ACHN (cell line): Measurements from ENCODE around the gene HMMR.
"Not testable (repeated sequence)": the region's sequence is repeated elsewhere in the genome, so short reads cannot be mapped to it uniquely, and the experiment has no call there.

Experiments
- DNase-seq: peaks from one replicate; pipeline ENCODE4 v3.0.0-alpha.2; 2015
- in situ Hi-C: cut with HindIII; loops from 2 replicates; pipeline ENCODE4 v1.10.0; 2017; ENCODE audit warnings: low sequenced_read_pairs, low pct_ligation_motif_present, low pct_unique_long_range_greater_than_20kb

Gene HMMR

GRCh38 chr5:163455406-163455805, 5.0 kb upstream of the HMMR start:
- in situ Hi-C loops, DNase-seq: not testable (repeated sequence)

- in situ Hi-C loops, result no loop called here
- no peak for DNase-seq
Observed at GRCh38 chr5:163456029-163456589, 4.3 kb upstream of the HMMR start.

- no peak for DNase-seq
- in situ Hi-C loops, result no loop called here
Observed at GRCh38 chr5:163456840-163457239, 3.6 kb upstream of the HMMR start.

DNA sequence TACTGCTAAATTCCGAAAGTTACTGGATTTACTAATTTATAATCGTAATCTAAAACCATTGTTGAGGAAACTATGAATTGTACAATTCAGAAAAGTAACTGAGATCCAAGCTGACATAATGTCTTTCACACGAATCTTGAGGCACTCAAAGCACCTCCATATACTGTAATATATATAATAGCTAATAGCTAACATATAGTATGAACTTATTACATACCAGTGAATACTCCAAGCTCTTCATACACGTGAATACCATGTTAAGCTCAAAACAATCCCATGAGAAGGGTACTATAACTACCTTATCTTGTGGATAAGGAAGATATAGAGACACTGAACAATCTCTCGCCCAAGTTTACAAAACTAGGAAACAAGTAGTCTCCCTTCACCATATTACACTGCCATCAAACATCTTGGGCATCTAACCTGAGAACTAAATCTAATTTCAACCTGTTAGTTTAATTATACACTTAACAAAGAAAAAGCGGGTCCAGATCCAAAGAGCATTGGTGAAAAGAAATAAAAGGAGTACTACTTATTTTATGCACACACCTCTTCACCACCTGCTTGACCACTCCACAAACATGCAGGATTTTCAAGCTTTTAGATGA, 1.6 kb upstream of the HMMR start:
- in situ Hi-C loops, result no loop called here
- no peak for DNase-seq

DNA sequence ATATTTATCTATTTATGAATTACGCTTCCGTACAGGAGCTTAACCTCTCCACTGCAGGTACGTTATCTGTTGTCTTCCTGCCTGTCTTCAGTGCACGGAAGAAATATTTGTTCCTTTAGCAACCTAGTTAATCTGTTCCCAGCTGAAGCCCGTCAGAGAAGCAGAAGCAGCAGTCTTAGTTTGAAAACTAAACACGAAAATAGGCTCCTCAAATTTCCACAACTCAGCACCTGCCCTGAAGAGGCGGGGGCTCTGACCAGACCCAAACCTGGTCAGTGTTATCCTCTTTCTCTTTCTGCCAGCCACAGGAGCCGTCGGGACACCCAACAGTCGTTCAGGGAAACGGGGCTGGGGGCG, 992 bp upstream of the HMMR start:
- DNase-seq, result peak; percentile 33

DNA sequence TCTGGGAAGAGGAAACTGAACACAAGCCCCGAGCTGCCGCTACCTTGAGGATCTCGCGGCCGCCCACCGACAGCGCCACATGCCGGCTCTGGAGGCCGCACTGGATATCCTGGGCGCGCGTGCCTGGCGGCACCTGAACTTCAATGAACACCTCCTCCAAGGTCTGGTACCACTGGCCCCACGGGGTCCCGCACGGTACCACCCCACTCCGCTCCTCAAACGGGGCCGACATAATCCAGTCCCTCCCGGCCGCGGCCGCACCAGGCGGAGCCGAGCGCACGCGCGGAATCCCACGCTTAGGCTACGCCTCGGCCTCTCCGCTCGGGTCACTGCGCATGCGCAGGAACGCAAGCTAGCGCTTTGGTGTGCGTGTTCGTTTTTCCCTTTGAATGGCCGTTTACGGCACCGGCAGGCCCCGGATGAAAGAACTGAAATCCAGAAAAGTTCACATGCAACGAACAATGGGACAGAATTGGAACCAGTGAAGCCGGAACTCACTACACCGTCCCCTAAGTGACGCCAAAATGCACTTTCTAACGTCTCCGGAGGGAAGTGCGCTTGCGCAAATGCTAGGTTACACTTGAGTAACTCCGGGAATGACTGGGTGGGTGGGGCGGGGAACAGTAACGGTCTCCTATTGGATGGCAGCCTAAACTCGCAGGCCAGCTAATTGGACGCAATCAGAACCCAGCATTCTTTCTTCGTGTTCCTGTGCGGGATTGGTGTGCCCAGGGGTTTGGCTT, 442 bp upstream of the HMMR start, which contains the start of gene NUDCD2:
Gene NUDCD2, minus strand, starts transcription at position 284 of the 743 bp plus-strand sequence. Its CDS starts 52 bp downstream, at position 232.
- peak; percentile 97 for DNase-seq
- in situ Hi-C loops, result no loop called here

More for the DNA sequence above, 992 bp upstream of the HMMR start:
- in situ Hi-C loops, result no loop called here

- no peak for DNase-seq
- in situ Hi-C loops, result no loop called here
Observed at GRCh38 chr5:163463063-163463435, 2.6 kb downstream of the HMMR start.

GRCh38 chr5:163467682-163468081, 7.2 kb downstream of the HMMR start:
- in situ Hi-C loops, result no loop called here

DNA sequence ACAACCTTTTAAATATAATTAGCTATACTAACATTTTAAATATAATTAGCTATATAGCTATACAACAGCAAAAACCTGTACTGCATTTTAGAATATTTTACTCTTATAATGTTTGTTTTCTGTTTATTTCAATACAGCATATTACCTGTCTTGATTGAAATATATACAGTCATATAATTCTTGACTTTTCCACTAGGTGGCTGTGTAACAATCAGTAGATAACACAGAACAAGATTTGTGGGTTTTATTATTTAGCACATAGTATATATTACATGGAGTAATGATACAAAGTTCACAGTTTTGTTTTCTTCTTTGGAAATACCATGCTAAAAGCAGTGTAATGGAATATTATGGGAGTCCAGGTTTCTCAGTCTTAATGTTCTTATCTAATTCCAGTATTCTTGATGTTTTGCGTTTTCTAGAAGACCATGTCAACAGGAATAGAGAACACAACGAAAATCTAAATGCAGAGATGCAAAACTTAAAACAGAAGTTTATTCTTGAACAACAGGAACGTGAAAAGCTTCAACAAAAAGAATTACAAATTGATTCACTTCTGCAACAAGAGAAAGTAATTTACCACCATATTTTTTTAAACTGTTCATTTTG, 13.3 kb downstream of the HMMR start:
- peak; percentile 50 for DNase-seq
- in situ Hi-C loops, result no loop called here

More at GRCh38 chr5:163467682-163468081, 7.2 kb downstream of the HMMR start:
- no peak for DNase-seq

- in situ Hi-C loops, result no loop called here
- no peak for DNase-seq
Observed at GRCh38 chr5:163475411-163475810, 15.0 kb downstream of the HMMR start.

DNA sequence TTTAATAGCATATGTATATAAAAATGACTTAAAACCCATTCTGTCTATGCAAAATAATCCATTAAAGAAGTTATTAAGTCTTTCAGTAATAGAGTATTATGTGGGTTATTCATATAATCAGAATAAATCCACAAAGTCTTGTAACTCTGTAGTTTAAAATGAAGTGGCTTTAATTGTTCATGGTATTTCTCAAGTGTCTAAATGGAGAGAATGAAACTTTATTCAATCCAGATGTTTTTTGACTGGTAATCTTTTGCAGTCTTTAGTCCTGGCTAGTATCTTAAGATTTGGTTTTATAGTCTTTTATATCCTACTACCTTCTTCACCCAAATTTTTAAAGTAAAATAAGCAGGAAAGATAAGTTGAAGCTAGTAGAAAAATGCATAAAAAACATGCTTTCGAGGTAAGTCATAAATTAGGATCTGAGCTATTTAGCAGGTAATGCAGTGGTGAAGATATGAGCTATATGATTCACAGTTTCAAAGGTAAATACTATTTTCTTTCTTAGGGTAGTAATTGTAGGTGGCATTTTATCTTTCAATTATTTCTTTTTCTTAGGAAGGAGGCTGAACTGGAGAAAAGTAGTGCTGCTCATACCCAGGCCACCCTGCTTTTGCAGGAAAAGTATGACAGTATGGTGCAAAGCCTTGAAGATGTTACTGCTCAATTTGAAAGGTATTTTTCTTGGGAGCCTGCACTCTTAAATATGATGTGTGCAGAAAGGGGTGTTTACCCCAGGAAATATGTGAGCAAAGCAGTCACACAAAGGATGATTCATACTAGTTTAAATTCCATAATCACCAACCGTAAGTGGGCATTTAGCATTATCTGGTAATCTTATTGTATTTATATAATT, 17.9 kb downstream of the HMMR start:
- no peak for DNase-seq
- in situ Hi-C loops, result no loop called here

- no peak for DNase-seq
- in situ Hi-C loops, result no loop called here
Observed at GRCh38 chr5:163478982-163479271, 18.5 kb downstream of the HMMR start.

DNA sequence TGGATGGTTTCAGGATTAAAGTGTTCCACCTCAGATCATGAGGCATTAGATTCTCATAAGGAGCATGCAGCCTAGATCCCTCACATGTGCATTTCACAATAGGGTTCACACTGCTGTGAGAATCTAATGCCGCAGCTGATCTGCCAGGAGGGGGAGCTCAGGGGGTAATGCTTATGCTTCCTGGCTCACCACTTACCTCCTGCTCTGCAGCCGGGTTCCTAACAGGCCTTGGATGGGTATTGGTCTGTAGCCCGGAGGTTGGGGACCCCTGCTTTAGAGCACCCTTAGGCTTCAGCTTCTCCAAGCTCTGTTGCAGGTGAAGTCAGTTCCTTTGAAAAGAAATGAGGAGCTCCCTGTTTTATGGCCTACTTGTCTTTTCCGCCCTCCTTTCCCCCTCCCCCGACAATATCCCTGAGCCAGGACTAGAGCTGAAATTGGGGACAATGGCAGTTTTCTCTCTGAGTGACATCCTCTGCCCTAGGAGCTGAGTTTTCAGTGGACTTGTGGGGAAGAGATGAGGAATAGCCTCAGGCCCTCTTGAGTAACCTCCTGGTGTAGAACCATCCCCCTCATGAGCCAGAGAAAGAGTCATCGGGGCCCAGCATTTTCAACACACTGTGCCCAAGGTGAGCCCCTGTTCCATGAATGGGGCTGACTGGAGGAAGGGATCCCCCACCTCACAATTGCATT, 28.8 kb downstream of the HMMR start:
- peak; percentile 47 for DNase-seq

DNA sequence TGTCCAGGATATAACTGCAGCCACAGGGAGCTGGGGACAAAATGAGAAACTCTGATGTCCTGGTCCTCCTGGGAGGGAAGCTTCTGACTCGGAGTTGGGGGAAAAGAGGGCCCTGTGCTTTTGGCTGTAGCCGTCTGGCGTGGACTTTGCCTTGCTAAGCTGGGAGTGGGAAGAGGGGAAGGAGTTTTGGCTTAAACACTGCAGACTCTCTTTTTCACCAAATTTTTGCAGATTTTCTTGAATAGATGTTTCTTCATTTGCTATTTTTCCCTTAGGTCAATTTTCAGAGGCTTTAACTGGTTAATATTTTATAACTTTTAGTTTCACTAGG, 29.3 kb downstream of the HMMR start:
- DNase-seq, result no peak
- in situ Hi-C loops, result no loop called here

More for the DNA sequence above, 28.8 kb downstream of the HMMR start:
- in situ Hi-C loops, result no loop called here

DNA sequence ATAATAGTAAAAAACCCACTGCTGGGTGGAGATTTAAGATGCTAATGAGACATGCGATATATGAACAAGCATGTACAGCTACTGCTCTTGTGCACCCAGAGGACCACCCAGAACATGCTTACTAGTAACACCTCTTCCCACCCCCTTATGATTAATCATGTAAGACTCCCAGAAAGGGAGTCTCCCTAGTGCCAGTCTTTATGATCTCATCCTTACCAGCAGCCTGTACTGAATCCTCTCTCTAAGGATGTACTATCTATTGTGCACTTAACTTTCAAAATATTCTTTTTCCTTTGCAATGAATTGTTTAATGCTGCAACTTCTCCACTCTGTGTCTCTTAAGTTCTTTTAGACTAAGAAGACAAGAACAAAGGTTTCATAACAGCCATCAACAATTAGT, 35.9 kb downstream of the HMMR start:
- no peak for DNase-seq
- in situ Hi-C loops, result no loop called here

GRCh38 chr5:163497315-163497714, 36.9 kb downstream of the HMMR start:
- in situ Hi-C loops, result no loop called here
- no peak for DNase-seq

DNA sequence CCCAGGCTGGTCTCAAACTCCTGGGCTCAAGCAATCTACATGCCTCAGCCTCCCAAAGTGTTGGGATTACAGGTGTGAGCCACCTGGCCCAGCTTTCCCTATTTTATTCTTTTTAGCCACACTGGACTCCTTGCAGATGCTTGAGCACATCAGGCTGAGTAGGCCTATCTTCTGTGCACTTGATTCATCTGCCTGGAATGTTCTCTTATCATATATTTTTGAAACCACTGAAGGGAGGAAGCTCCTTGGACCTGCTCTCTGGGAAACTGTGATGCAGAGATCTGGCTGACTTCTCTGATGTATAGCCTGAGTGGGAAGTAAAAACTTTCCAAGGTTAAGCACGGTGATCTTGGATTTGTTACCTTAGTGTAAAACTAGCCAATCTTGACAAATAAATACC, 38.5 kb downstream of the HMMR start:
- in situ Hi-C loops, result no loop called here

GRCh38 chr5:163502521-163502920, 42.1 kb downstream of the HMMR start:
- no peak for DNase-seq

More for the DNA sequence above, 38.5 kb downstream of the HMMR start:
- DNase-seq, result peak; percentile 34

More at GRCh38 chr5:163502521-163502920, 42.1 kb downstream of the HMMR start:
- in situ Hi-C loops, result no loop called here
